Panc1 (cell line): Measurements from ENCODE around the gene NIT2. TPM values are rescaled to one million over a fixed set of nuclear protein-coding genes. Genes with fewer than 3 reads are reported as not detected.

Experiments used
- ATAC-seq: fragments of 200-7000 bp; cut with Tn5 transposase; 2 replicates; pipeline ENCODE4 v1.9.1; 2020; ENCODE audit warnings: mild to moderate bottlenecking, moderate library complexity
- BruUV-seq: library from RNA; stranded (reverse); fragments of 400-500 nt; replicated peaks from 2 replicates; lab custom pipeline; 2021; lab: Mats Ljungman, UMichigan
- CTCF ChIA-PET: fragments of 300-600 bp; sonication (Branson Sonifier 250); formaldehyde crosslinking; loops from one replicate; lab custom pipeline; 2022; ENCODE audit warnings: antibody characterized with exemption; lab: Charles Lee
- POLR2A ChIA-PET: fragments of 300-600 bp; sonication (Branson Sonifier 250); formaldehyde crosslinking; loops from one replicate; lab custom pipeline; 2022; ENCODE audit warnings: antibody characterized with exemption; lab: Charles Lee
- DNase-seq: peaks from one replicate; pipeline ENCODE4 v3.0.0-alpha.2; 2010; ENCODE audit warnings: low read depth, low spot score
- H3K27ac ChIP-seq: 2 replicates; pipeline ENCODE4 v1.5.1; 2011; ENCODE audit warnings: mild to moderate bottlenecking, low read length, inconsistent platforms
- H3K27me3 ChIP-seq: fragments of 200-500 bp; sonication (Bioruptor generic); 2 replicates; pipeline ENCODE4 v1.6.0; 2014; ENCODE audit warnings: low read length, inconsistent platforms; ENCODE audit not compliant: control insufficient read depth, insufficient read depth
- H3K36me3 ChIP-seq: fragments of 200-500 bp; sonication (Bioruptor generic); 2 replicates; pipeline ENCODE4 v1.5.1; 2014; ENCODE audit warnings: inconsistent platforms, mild to moderate bottlenecking, low read length, moderate library complexity; ENCODE audit not compliant: control insufficient read depth, insufficient read depth
- H3K4me1 ChIP-seq: 2 replicates; pipeline ENCODE4 v1.5.1; 2011; ENCODE audit warnings: inconsistent platforms, mild to moderate bottlenecking, low read length, moderate library complexity; ENCODE audit not compliant: control insufficient read depth, insufficient read depth
- H3K4me3 ChIP-seq, 2 experiments: 2 replicates each; pipeline ENCODE4 v1.5.1; 2011 to 2012; ENCODE audit warnings: low read depth in 2 of 2, low read length in 2 of 2, mild to moderate bottlenecking in 2 of 2, inconsistent platforms in 1 of 2, moderate library complexity in 1 of 2
- H3K9me3 ChIP-seq: fragments of 200-500 bp; sonication (Bioruptor generic); 2 replicates; pipeline ENCODE4 v1.5.1; 2014; ENCODE audit warnings: low read depth, mild to moderate bottlenecking, inconsistent platforms, low read length, moderate library complexity; ENCODE audit not compliant: control insufficient read depth, insufficient read depth
- POLR2AphosphoS5 ChIP-seq: IDR thresholded peaks from 2 replicates; pipeline ENCODE4 v1.6.1; 2012; ENCODE audit warnings: mild to moderate bottlenecking, low read depth, low read length, moderate library complexity
- REST ChIP-seq, 2 experiments: IDR thresholded peaks; 2 replicates each; pipeline ENCODE4 v1.6.1; 2011 to 2012; ENCODE audit warnings: low read depth in 2 of 2, control low read depth in 1 of 2, low read length in 1 of 2, mild to moderate bottlenecking in 1 of 2, moderate library complexity in 1 of 2; ENCODE audit not compliant: insufficient read depth in 1 of 2
- SIN3A ChIP-seq: IDR thresholded peaks from 2 replicates; pipeline ENCODE4 v1.6.1; 2012; ENCODE audit warnings: low read depth, mild to moderate bottlenecking, low read length, moderate library complexity, borderline replicate concordance; ENCODE audit not compliant: insufficient read depth
- TCF7L2 ChIP-seq: IDR thresholded peaks from 2 replicates; pipeline ENCODE4 v1.6.1; 2011; ENCODE audit warnings: mild to moderate bottlenecking, low read depth, low read length, inconsistent platforms
- in situ Hi-C: cut with HindIII; loops from 2 replicates; pipeline ENCODE4 v1.10.0; 2016; ENCODE audit warnings: low sequenced_read_pairs, low pct_unique_long_range_greater_than_20kb
- intact Hi-C: fragments of 100-400 bp; cut with micrococcal nuclease; formaldehyde crosslinking; loops from one replicate; pipeline ENCODE4 v1.10.0; 2022; ENCODE audit not compliant: unreplicated experiment
- total RNA-seq: library from RNA; stranded (reverse); gene quantifications from one replicate; pipeline ENCODE4 v1.2.1, GENCODE V29; 2021; ENCODE audit not compliant: unreplicated experiment
- TF ChIP-seq, protein P1 (sequence below): fragments of 450-650 bp; IDR thresholded peaks from 2 replicates; pipeline ENCODE4 v1.5.1; 2017; ENCODE audit warnings: mild to moderate bottlenecking

The NIT2 gene
- total RNA-seq, 1 experiment from 2014 or later: 97.2 TPM

GRCh38 chr3:100289339-100289738 lies 45.2 kb upstream of the NIT2 start:
- ChIA-PET CTCF (no interaction called here), POLR2A (no interaction called here)
- Histone ChIP-seq H3K27ac (no peak overlapping the region), H3K27me3 (no peaks in the 10 kb centered on the region), H3K4me3 (no peak overlapping the region), H3K9me3 (no peaks in the 10 kb centered on the region), H3K4me1 (no peaks in the 10 kb centered on the region), H3K36me3 (0 out of 2 replicates have a peak, but pooled peaks cover 3% of the 10 kb centered on the region)
- no peak for TF ChIP-seq SIN3A
- TF ChIP-seq, protein P1, sequence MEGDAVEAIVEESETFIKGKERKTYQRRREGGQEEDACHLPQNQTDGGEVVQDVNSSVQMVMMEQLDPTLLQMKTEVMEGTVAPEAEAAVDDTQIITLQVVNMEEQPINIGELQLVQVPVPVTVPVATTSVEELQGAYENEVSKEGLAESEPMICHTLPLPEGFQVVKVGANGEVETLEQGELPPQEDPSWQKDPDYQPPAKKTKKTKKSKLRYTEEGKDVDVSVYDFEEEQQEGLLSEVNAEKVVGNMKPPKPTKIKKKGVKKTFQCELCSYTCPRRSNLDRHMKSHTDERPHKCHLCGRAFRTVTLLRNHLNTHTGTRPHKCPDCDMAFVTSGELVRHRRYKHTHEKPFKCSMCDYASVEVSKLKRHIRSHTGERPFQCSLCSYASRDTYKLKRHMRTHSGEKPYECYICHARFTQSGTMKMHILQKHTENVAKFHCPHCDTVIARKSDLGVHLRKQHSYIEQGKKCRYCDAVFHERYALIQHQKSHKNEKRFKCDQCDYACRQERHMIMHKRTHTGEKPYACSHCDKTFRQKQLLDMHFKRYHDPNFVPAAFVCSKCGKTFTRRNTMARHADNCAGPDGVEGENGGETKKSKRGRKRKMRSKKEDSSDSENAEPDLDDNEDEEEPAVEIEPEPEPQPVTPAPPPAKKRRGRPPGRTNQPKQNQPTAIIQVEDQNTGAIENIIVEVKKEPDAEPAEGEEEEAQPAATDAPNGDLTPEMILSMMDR: no peak
- no peak for TF ChIP-seq TCF7L2
- TF ChIP-seq POLR2AphosphoS5: no peak
- TF ChIP-seq REST (IDR thresholded peaks at IDR 0.05; ENCODE audit: insufficient read depth in 1 of 2, low read depth in 2 of 2, low read length in 1 of 2): no peak
- ATAC-seq: no peak
- intact Hi-C loops: no loop called here
- no peak for DNase-seq
- in situ Hi-C loops: no loop called here
- BruUV-seq: TSS peak; percentile 8

DNA sequence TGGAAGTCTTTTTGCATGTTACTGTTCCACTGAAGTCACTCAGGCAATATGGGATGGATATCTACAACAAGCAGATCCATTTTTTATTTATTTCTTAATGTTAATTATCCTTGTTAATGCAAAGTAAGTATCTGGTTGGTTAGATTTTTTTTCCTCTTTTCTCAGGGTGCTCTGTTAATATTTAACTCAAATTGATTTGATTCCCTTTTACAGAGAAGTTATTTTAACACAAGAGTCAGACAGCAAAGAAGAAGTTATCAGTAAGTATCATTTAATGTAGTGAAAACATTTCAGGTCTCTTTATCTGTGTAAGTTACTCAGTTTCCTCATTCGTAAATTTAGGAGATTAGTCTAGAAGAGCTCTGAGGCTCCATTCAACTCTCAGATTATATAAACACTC lies 39.5 kb upstream of the NIT2 start:
- no peak overlapping the region for H3K27ac ChIP-seq
- no peaks in the 10 kb centered on the region for H3K4me1 ChIP-seq
- no peak for DNase-seq
- H3K4me3 ChIP-seq: no peak overlapping the region
- in situ Hi-C loops (no loop called here), intact Hi-C loops (no loop called here)
- TF ChIP-seq REST (IDR thresholded peaks at IDR 0.05; ENCODE audit: insufficient read depth in 1 of 2, low read depth in 2 of 2, low read length in 1 of 2): no peak
- TF ChIP-seq, protein P1: no peak
- TF ChIP-seq POLR2AphosphoS5: no peak
- TF ChIP-seq TCF7L2: no peak
- H3K36me3 ChIP-seq: peaks cover 12% of the 10 kb centered on the region
- ATAC-seq: no peak
- ChIA-PET CTCF (no interaction called here), POLR2A (no interaction called here)
- no peaks in the 10 kb centered on the region for H3K27me3 ChIP-seq
- no peaks in the 10 kb centered on the region for H3K9me3 ChIP-seq
- no TSS peak for BruUV-seq
